Thoracic aorta (tissue), 2 donors: Measurements from ENCODE around the gene PCSK2. TPM values are rescaled to one million over a fixed set of nuclear protein-coding genes. Genes with fewer than 3 reads are reported as not detected.

Source experiments
- ATAC-seq: fragments of 150-250 bp; one replicate; pipeline ENCODE4 v1.8.0; 2017; ENCODE audit warnings: low read depth; ENCODE audit not compliant: insufficient number of reproducible peaks, low FRiP score
- DNase-seq: peaks from one replicate; pipeline ENCODE4 v3.0.0-alpha.2; 2020; ENCODE audit warnings: low spot score
- H3K27ac ChIP-seq, 2 donors: fragments of 200-600 bp; sonication (generic); 1 replicate in 1 of 2; 2 replicates in 1 of 2; pipeline ENCODE4 v1.5.1; 2016; ENCODE audit warnings: mild to moderate bottlenecking in 2 of 2, moderate library complexity in 2 of 2
- H3K27me3 ChIP-seq: fragments of 200-600 bp; sonication (generic); replicated peaks from 2 replicates; pipeline ENCODE4 v1.6.0; 2016; ENCODE audit warnings: mild to moderate bottlenecking; ENCODE audit not compliant: insufficient read depth
- H3K36me3 ChIP-seq: fragments of 200-600 bp; sonication (generic); one replicate; pipeline ENCODE4 v1.5.1; 2016
- H3K4me1 ChIP-seq, 2 donors: fragments of 200-600 bp; sonication (generic); 1 replicate in 1 of 2; 2 replicates in 1 of 2; pipeline versions ENCODE4 v1.5.1 to v1.6.0; 2016; ENCODE audit warnings: low read depth in 2 of 2, mild to moderate bottlenecking in 1 of 2; ENCODE audit not compliant: control insufficient read depth in 1 of 2
- H3K4me3 ChIP-seq: fragments of 200-600 bp; sonication (generic); 2 replicates; pipeline ENCODE4 v1.5.1; 2016; ENCODE audit warnings: mild to moderate bottlenecking
- H3K9me3 ChIP-seq: fragments of 200-600 bp; sonication (generic); 2 replicates; pipeline ENCODE4 v1.5.1; 2016
- total RNA-seq, 2 donors: library from RNA; depleted of rRNA; stranded (reverse); fragments of >200 nt; gene quantifications; one replicate each; pipeline versions ENCODE4 v1.1.0 to v1.2.3, GENCODE V29; 2016
- TF ChIP-seq, protein P1 (sequence below): fragments of 200-600 bp; sonication (generic); IDR thresholded peaks from one replicate; pipeline ENCODE4 v1.5.1; 2019; ENCODE audit warnings: antibody characterized with exemption

PCSK2 gene
- total RNA-seq, 2 donors from 2014 or later, result 1.2 to 16.2 TPM

GRCh38 chr20:17438436-17439039 lies 211.7 kb downstream of the PCSK2 start:
- TF ChIP-seq, protein P1, sequence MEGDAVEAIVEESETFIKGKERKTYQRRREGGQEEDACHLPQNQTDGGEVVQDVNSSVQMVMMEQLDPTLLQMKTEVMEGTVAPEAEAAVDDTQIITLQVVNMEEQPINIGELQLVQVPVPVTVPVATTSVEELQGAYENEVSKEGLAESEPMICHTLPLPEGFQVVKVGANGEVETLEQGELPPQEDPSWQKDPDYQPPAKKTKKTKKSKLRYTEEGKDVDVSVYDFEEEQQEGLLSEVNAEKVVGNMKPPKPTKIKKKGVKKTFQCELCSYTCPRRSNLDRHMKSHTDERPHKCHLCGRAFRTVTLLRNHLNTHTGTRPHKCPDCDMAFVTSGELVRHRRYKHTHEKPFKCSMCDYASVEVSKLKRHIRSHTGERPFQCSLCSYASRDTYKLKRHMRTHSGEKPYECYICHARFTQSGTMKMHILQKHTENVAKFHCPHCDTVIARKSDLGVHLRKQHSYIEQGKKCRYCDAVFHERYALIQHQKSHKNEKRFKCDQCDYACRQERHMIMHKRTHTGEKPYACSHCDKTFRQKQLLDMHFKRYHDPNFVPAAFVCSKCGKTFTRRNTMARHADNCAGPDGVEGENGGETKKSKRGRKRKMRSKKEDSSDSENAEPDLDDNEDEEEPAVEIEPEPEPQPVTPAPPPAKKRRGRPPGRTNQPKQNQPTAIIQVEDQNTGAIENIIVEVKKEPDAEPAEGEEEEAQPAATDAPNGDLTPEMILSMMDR, result no peak
- Histone ChIP-seq H3K4me3 (no peak overlapping the region), H3K9me3 (no peaks in the 10 kb centered on the region), H3K27me3 (no peaks in the 10 kb centered on the region), H3K4me1 (no peaks in the 10 kb centered on the region), H3K36me3 (no peaks in the 10 kb centered on the region), H3K27ac (no peak overlapping the region)
- ATAC-seq (no peak), DNase-seq (no peak)

- H3K9me3 ChIP-seq, result no peaks in the 10 kb centered on the region
- TF ChIP-seq, protein P1, result no peak
- H3K36me3 ChIP-seq, result no peaks in the 10 kb centered on the region
- H3K27me3 ChIP-seq, result no peaks in the 10 kb centered on the region
- no peaks in the 10 kb centered on the region for H3K4me1 ChIP-seq
- no peak for DNase-seq
- H3K4me3 ChIP-seq, result no peak overlapping the region
- ATAC-seq, result no peak
- no peak overlapping the region for H3K27ac ChIP-seq
These were observed 212.9 kb downstream of the PCSK2 start for GRCh38 chr20:17439616-17440296.

DNA sequence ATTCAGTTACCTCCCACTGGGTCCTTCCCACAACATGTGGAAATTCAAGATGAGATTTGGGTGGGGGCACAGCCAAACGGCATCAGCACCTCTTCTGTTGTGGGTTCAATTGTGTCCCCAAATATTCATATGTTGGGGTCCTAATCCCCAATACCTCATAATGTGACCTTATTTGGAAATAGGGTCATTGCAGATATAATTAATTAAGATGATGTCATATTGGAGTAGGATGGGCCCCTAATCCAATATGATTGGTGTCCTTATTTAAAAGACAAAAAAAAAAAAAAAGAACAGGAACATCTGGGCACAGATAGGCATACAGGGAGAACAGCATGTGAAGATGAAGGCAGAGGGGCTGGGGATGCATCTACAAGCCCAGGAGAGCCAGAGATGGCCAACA lies 214.9 kb downstream of the PCSK2 start:
- Histone ChIP-seq H3K4me1 (no peaks in the 10 kb centered on the region), H3K36me3 (no peaks in the 10 kb centered on the region), H3K4me3 (no peak overlapping the region), H3K27me3 (no peaks in the 10 kb centered on the region), H3K27ac (no peak overlapping the region), H3K9me3 (no peaks in the 10 kb centered on the region)
- ATAC-seq (no peak), DNase-seq (no peak)
- TF ChIP-seq, protein P1, result no peak

DNA sequence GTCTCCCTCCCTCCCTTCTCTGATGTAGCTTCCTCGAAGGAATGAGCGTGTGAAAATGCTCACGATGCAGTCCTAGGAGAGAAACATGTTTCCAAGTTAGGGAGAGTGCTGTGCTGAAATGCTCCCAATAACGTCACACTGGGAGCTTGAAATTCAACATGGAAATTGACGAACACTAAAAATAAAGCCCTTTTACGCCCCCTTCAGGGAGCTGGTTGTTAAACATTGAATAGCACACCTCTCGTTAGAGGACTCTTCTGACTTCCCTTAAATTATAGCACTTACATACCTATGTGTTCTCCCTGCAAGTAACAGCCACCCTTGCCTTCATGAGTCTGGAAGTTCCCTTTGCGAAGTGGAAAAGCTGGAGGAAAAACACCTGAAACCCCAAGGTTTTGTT lies 215.7 kb downstream of the PCSK2 start:
- Histone ChIP-seq H3K4me1 (no peaks in the 10 kb centered on the region), H3K36me3 (no peaks in the 10 kb centered on the region), H3K9me3 (no peaks in the 10 kb centered on the region), H3K27me3 (no peaks in the 10 kb centered on the region), H3K27ac (no peak overlapping the region), H3K4me3 (no peak overlapping the region)
- DNase-seq (no peak), ATAC-seq (no peak)
- TF ChIP-seq, protein P1, result no peak

DNA sequence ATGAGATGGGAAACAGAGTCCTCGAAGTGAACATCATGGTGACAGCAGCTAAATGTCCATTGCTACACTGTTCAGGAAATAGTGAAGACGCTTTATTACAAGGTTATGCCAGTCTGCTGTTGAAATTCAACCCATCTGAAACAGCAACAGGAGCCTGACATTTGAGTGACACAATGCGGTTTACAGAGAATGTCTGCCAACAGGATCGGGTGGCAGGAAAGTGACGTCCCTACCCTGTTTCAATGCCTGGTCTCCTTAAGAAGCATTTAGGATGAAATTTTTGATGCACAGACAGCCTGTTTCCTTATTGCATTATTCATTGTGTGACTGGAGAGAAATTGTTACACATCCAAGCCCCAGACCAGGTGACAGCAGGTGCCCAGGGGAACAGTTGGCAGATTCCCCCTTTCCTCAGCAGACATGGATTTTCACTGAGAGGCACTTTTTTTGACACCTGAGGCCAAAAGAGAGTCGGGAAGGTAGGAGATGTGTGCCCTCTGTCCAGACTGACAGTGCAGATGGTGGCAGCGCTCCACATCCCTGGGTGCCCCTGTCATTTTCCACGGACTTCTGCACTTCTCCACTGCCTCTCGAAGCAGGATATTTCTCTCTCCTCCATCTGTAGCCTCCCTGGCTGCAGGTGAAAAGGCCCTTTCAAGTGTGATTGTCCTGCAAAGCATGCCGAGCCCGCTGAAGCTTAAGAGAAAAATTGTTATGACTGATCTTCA lies 216.5 kb downstream of the PCSK2 start:
- Histone ChIP-seq H3K9me3 (no peaks in the 10 kb centered on the region), H3K4me3 (no peak overlapping the region), H3K27me3 (no peaks in the 10 kb centered on the region), H3K4me1 (no peaks in the 10 kb centered on the region), H3K36me3 (no peaks in the 10 kb centered on the region), H3K27ac (no peak overlapping the region)
- no peak for DNase-seq
- TF ChIP-seq, protein P1, result no peak
- ATAC-seq, result no peak
